DND-41 (cell line): ENCODE measurements around the gene CHCHD3.

Experiments
- ATAC-seq: fragments of 200-7000 bp; cut with Tn5 transposase; 3 replicates; pipeline ENCODE4 v1.9.1; 2021; ENCODE audit warnings: low read depth; ENCODE audit not compliant: insufficient read depth
- DNase-seq: peaks from one replicate; pipeline ENCODE4 v3.0.0-alpha.2; 2020
- H2AFZ ChIP-seq: 2 replicates; pipeline ENCODE4 v1.6.0; 2012; ENCODE audit warnings: low read depth, low read length
- H3K27ac ChIP-seq: 2 replicates; pipeline ENCODE4 v1.5.1; 2012; ENCODE audit warnings: low read length, inconsistent platforms
- H3K27me3 ChIP-seq: fragments of 200-600 bp; sonication (generic); 2 replicates; pipeline ENCODE4 v1.6.0; 2012; ENCODE audit warnings: low read length, mild to moderate bottlenecking, inconsistent platforms; ENCODE audit not compliant: insufficient read depth, poor library complexity
- H3K36me3 ChIP-seq: 2 replicates; pipeline ENCODE4 v1.5.1; 2012; ENCODE audit warnings: low read length, inconsistent platforms; ENCODE audit not compliant: insufficient read depth
- H3K4me1 ChIP-seq: 2 replicates; pipeline ENCODE4 v1.5.1; 2012; ENCODE audit warnings: mild to moderate bottlenecking, low read length; ENCODE audit not compliant: insufficient read depth
- H3K4me2 ChIP-seq: 2 replicates; pipeline ENCODE4 v1.6.0; 2012; ENCODE audit warnings: mild to moderate bottlenecking, moderate library complexity, low read length, inconsistent platforms; ENCODE audit not compliant: insufficient read depth
- H3K4me3 ChIP-seq, 2 experiments: fragments of 200-600 bp in 1 of 2; shearing (Covaris generic) in 1 of 2; 2 replicates each; pipeline ENCODE4 v1.5.1; 2012 to 2016; ENCODE audit warnings: inconsistent platforms in 2 of 2, low read length in 2 of 2, mild to moderate bottlenecking in 2 of 2, low read depth in 1 of 2, moderate library complexity in 1 of 2
- H3K79me2 ChIP-seq: 2 replicates; pipeline ENCODE4 v1.6.0; 2012; ENCODE audit warnings: low read length, inconsistent platforms; ENCODE audit not compliant: insufficient read depth
- H3K9ac ChIP-seq: 2 replicates; pipeline ENCODE4 v1.6.0; 2012; ENCODE audit warnings: low read depth, mild to moderate bottlenecking, inconsistent platforms, low read length, moderate library complexity
- H3K9me3 ChIP-seq: 2 replicates; pipeline ENCODE4 v1.5.1; 2012; ENCODE audit warnings: low read length, moderate library complexity, mild to moderate bottlenecking, inconsistent platforms; ENCODE audit not compliant: insufficient read depth, severe bottlenecking
- H4K20me1 ChIP-seq: 2 replicates; pipeline ENCODE4 v1.6.0; 2012; ENCODE audit warnings: low read length; ENCODE audit not compliant: insufficient read depth
- EZH2 ChIP-seq: IDR thresholded peaks from 3 replicates; pipeline ENCODE4 v1.6.1; 2012; ENCODE audit warnings: borderline replicate concordance, low read depth, mild to moderate bottlenecking, moderate library complexity, low read length, inconsistent platforms; ENCODE audit not compliant: severe bottlenecking
- TF ChIP-seq, protein P1 (sequence below): IDR thresholded peaks from 2 replicates; pipeline ENCODE4 v1.5.1; 2012; ENCODE audit warnings: borderline replicate concordance, low read length, moderate library complexity, mild to moderate bottlenecking; ENCODE audit not compliant: poor library complexity, severe bottlenecking; ENCODE audit errors: extremely low read depth

CHCHD3 gene

DNA sequence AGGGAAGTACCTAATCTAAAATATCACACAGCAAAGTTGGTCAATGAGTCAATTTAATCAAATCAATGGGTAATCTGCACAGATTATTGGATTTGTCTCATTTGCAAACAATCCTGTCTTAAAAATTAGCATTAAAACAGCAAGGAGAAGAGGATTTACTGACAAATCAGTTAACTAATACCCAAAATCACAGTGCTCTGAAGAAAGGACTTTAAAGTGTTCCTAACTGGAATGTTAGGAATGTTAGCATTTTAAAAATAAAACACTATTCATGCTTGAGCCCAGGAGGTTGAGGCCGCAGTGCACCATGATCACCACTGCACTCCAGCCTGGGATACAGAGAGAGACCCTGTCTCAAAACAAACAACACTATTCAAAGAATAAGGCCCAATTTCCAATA is 83.1 kb downstream of the CHCHD3 start:
- Histone ChIP-seq H3K27ac (no peak overlapping the region), H4K20me1 (peaks cover 13% of the 10 kb centered on the region), H3K4me3 (no peak overlapping the region), H3K9ac (no peak overlapping the region), H3K4me2 (no peak overlapping the region), H3K36me3 (no peaks in the 10 kb centered on the region), H3K9me3 (no peaks in the 10 kb centered on the region), H3K27me3 (no peaks in the 10 kb centered on the region), H3K4me1 (no peaks in the 10 kb centered on the region), H2AFZ (no peak overlapping the region), H3K79me2 (peaks cover 74% of the 10 kb centered on the region)
- TF ChIP-seq, protein P1, sequence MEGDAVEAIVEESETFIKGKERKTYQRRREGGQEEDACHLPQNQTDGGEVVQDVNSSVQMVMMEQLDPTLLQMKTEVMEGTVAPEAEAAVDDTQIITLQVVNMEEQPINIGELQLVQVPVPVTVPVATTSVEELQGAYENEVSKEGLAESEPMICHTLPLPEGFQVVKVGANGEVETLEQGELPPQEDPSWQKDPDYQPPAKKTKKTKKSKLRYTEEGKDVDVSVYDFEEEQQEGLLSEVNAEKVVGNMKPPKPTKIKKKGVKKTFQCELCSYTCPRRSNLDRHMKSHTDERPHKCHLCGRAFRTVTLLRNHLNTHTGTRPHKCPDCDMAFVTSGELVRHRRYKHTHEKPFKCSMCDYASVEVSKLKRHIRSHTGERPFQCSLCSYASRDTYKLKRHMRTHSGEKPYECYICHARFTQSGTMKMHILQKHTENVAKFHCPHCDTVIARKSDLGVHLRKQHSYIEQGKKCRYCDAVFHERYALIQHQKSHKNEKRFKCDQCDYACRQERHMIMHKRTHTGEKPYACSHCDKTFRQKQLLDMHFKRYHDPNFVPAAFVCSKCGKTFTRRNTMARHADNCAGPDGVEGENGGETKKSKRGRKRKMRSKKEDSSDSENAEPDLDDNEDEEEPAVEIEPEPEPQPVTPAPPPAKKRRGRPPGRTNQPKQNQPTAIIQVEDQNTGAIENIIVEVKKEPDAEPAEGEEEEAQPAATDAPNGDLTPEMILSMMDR = no peak
- no peak for TF ChIP-seq EZH2
- ATAC-seq = no peak
- DNase-seq = no peak

DNA sequence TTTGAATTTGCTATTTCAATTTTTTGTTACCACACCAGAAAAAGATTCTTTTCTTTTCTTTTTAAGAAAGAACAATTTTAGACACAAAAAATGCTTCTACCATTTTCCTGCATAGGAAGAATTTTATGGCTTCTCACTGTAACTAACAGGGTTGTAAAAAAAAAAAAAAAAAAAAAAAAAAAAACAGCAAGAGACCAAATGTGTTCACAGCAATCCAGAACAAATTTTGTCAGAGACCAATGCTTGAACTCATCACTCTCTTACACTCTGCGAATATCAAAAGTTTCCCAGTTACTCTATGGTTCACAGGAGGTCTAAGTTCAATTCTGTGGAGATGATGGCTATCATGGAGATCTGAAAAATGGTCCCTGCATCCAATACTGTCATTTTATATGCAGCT is 84.4 kb downstream of the CHCHD3 start:
- H3K9me3 ChIP-seq = no peaks in the 10 kb centered on the region
- no peaks in the 10 kb centered on the region for H3K4me1 ChIP-seq
- H3K27ac ChIP-seq = no peak overlapping the region
- no peak for DNase-seq
- H4K20me1 ChIP-seq = peaks cover 18% of the 10 kb centered on the region
- H3K4me2 ChIP-seq = no peak overlapping the region
- no peak overlapping the region for H3K4me3 ChIP-seq
- H2AFZ ChIP-seq = no peak overlapping the region
- no peak for ATAC-seq
- H3K27me3 ChIP-seq = no peaks in the 10 kb centered on the region
- TF ChIP-seq EZH2 = no peak
- TF ChIP-seq, protein P1 = no peak
- no peak overlapping the region for H3K9ac ChIP-seq
- H3K36me3 ChIP-seq = no peaks in the 10 kb centered on the region
- H3K79me2 ChIP-seq = peaks cover 81% of the 10 kb centered on the region

DNA sequence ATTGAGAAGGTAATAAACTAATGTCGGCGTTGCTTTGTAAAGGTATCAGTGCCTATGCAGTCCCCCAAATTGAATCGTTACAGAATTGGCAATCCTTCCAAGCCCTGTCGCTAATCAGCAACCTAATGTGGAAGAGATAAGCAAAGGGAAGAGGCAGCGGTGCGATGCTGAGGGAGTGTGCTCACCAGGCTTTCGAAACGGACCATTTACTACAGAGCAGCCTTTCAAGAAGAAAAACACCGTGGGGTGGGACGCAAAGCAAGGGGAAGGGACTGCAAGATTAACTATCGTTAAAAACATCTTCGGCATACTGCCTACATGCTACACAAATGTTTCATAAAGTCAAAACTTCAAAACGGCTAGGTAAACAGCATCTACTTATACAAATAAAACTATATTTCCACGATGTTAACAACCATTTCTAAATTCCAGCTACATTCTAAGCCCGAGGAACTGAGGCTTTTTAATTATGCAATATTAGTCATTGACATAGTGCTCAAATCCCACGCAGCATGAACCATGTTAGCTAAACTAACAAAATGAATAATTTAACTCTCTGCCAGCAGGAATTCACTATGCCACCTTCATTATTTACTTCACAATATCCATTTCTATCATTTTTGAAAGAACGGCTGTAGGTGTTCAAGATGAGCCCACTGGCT is 85.2 kb downstream of the CHCHD3 start:
- peaks cover 86% of the 10 kb centered on the region for H3K79me2 ChIP-seq

More for the DNA sequence above, 85.2 kb downstream of the CHCHD3 start:
- no peaks in the 10 kb centered on the region for H3K27me3 ChIP-seq
- H3K4me2 ChIP-seq = no peak overlapping the region
- no peak overlapping the region for H3K9ac ChIP-seq
- H3K4me1 ChIP-seq = no peaks in the 10 kb centered on the region
- no peak overlapping the region for H3K4me3 ChIP-seq
- ATAC-seq (no peak), DNase-seq (no peak)
- no peak overlapping the region for H3K27ac ChIP-seq
- TF ChIP-seq EZH2 = no peak
- TF ChIP-seq, protein P1 = no peak
- H3K9me3 ChIP-seq = no peaks in the 10 kb centered on the region
- no peak overlapping the region for H2AFZ ChIP-seq
- peaks cover 23% of the 10 kb centered on the region for H4K20me1 ChIP-seq
- no peaks in the 10 kb centered on the region for H3K36me3 ChIP-seq
